GM19351 (cell line): ENCODE data around the gene SERINC5.
A peak's percentile ranks its signal among the peaks of the same experiment; 100 is the strongest.

Experiments
- ATAC-seq: cut with Tn5 transposase; IDR thresholded peaks from one replicate; pipeline ENCODE4 v1.9.1; 2021; ENCODE audit warnings: mild to moderate bottlenecking, moderate library complexity; ENCODE audit not compliant: unreplicated experiment

SERINC5 gene

DNA sequence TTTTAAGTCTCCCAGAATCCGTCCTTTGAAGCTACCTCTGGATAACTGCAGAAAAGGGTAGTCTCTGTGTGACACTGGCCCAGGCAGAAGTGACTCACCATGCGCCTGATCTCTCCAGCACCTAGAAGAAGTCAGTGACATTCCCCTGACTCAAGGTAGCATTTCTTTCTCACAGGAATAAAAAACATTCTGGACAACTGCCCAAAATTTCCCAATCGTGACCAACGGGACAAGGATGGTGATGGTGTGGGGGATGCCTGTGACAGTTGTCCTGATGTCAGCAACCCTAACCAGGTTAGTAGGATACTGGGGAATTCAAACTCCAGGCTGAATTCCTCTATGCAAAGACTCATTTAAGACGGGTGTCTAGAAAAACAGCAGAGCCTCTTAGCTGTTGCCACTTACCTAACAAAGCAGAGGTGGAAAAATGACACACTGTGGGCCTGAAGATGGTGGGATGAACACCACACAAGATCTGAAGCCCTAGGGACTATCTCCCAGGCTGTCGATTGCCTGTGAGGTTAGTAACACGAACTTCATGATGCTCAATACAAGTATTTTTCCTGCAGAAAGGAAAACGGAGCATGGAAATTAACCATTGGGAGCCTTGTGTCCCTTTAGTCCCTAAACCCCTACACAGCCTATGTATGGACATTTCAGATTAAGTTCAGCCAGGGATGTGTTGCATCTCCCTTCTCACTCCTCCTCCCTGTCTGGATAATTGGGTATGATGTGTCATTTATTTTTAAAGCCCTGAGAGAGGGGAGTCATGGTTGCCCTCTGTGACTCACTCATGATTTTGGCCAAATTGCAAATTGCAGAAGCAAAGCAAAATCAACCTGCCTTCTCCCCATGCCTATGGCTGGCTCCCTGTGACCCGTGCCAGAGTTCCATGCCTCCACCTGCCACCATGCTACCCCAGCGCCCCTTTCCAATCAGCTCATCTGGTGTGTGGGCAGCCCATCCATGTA, 183.5 kb downstream of the SERINC5 start:
- no peak for ATAC-seq

DNA sequence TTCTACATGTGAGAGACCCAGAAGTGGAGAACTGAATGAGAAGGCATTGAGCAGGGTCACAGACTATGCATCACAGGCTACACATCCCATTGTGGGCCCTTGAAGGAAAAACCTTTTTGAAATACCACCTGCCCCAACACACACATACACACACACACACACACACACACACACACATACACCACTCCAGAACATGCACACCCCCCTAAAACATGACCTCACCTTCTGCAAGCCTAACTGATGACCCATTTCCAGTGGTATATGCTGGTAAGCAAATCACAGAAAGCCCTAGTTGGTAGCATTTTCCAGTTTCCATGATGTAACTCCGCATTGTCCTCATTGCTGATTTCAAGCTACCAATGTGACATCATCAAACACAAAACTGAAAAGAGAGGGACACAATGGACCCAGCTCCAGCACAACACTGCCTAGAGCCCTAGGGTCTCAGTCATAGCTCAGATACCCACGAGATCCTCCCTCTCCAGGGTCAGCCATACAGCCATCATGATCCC, 184.3 kb downstream of the SERINC5 start:
- no peak for ATAC-seq

DNA sequence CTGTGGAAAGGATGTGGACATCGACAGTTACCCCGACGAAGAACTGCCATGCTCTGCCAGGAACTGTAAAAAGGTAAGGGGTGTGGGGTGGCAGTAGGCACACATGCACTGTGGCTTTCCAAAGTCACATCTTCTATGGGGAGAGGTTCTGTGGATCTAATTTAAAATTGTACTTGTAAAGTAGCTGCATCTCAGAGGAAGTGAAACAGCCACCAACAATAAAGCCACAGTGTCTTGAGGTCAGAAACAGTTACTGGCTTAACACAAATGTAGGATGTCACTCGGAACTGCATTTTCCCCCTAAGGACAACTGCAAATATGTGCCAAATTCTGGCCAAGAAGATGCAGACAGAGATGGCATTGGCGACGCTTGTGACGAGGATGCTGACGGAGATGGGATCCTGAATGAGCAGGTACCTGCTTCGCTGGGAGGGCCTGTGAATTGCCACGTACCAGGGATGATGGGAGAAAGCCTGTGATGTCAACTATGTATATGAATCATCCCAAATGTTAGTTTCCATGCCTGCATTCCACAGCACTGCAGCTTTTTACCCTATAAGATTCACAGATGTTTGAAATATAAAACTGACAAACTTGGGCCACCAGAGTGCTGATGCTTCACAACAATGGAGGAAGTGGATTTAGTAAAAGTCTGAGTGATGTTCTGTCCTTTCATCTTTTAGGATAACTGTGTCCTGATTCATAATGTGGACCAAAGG, 185.4 kb downstream of the SERINC5 start:
- ATAC-seq, result peak; percentile 68

DNA sequence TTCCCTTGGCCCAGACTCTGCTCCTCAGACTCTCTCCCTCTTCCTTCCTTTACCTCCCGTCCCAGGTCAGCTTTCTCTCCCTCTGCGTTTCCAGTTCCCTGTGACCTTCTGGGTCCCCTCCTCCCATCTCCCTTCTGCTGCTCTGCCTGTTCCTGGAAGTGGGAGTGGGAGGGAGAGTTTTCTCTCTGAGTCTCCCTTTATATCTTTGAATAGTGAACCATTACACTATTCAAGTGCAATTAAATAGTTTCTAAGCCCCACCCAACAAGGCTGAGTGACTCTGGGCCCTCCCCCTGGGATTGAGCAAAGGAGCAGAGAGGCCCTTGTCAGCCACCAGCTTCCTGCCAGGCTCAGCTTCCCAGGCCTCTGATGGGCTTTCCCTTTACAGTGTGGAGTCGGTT, 185.9 kb downstream of the SERINC5 start:
- no peak for ATAC-seq

DNA sequence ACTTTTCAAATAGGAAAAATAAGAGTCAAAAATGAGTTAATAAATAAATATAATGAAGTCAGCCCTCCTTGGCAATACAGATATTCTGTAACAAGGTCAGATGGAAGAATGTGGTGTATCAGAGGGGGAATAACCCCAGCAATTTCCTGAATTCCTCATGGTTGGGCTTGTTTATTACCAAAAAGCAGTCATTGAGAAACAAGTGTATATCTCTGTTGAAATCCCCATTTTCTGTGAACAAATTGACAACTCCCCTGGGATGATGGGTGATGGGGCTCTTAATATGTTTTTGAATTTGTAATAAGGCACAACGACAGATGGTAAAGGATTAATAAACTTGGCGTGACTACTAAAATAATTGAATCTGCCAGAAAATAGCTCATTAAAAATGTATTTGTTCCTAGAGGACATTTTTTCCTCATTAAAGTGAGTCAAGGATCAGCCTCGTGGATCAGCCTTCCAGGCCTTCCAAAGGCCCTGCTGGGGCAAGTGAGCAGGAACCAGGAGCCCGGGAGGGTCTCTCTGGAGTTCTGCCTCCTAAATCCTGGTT, 186.5 kb downstream of the SERINC5 start:
- ATAC-seq, result no peak

- ATAC-seq, result no peak
These were observed 187.1 kb downstream of the SERINC5 start for GRCh38 chr5:80068775-80069174.

DNA sequence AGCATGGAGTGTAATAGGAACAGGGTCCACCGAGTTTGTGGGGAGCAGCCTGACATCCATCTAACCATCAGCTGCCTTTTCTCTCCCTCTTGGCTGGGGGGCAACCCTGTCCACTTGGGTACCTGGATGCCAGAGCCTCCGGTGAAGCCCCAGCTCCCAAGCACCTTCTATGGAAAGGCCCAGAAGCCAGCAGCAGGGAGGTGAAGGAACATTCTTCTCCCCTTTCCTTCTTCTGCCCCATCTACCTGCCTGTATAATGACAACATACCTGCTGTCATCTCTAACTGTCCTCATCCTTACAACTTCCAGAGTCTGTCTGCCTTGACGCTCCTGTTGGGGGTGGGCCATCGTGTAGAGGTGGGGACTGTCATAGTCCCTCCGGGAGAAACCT, 187.6 kb downstream of the SERINC5 start:
- ATAC-seq, result no peak

GRCh38 chr5:80067531-80068245, 188.2 kb downstream of the SERINC5 start:
- ATAC-seq, result no peak

DNA sequence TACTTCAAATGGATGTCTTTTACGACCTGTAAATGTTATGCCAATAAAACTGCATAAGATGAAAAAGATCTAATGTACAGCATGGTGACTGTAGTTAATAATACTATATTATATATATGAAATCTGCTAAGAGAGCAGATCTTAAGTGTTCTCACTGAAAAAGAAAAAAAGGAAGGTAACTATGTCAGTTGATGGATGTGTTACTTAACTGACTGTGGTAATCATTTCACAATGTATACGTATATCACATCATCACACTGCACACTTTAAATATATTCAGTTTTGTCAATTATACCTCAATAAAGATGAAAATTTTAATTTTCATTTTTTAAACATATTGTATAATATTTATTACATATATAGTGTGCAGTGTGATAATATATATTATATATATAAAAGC, 188.8 kb downstream of the SERINC5 start:
- no peak for ATAC-seq

DNA sequence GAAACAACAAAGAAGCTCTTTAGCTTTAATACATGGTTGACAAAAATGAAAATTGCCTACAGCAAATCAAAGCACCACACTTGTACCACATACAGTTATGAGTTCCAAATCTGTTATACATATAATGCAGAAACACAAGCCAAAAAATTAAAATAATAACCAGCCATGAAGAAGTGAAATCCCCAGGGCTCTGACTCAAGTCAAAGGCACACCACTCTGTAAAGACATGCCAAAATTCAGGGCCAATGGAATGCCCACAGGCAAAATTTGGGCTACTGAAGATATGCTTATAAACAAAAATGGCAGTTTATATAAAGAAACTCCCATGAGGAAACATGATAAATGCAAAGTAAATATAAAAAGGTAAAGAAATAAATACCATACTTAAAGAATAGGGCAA, 191.7 kb downstream of the SERINC5 start:
- ATAC-seq, result no peak
